ENCODE results near the gene EPSTI1.

GRCh38 chr13:42906257-42906656, 85.8 kb downstream of the EPSTI1 start:
- TF ChIP-seq YY1 (IDR thresholded peaks at IDR 0.05; ENCODE audit: insufficient read depth, insufficient read length), result no peak
- no peak for TF ChIP-seq SUZ12 (IDR thresholded peaks at IDR 0.05; ENCODE audit: extremely low read depth, insufficient read depth, insufficient read length)

Data from NT2/D1 (cell line).